NCI-H1105 treated with DMSO at 0.1 percent for 48 hours (cell line): ENCODE measurements around the gene EEF1AKMT3.
"Not testable (repeated sequence)": the region's sequence is repeated elsewhere in the genome, so short reads cannot be mapped to it uniquely, and the experiment has no call there.

Experiments
- DNase-seq: peaks from one replicate; lab custom pipeline; 2025; lab: John Stamatoyannopoulos, UW

EEF1AKMT3 gene

DNA sequence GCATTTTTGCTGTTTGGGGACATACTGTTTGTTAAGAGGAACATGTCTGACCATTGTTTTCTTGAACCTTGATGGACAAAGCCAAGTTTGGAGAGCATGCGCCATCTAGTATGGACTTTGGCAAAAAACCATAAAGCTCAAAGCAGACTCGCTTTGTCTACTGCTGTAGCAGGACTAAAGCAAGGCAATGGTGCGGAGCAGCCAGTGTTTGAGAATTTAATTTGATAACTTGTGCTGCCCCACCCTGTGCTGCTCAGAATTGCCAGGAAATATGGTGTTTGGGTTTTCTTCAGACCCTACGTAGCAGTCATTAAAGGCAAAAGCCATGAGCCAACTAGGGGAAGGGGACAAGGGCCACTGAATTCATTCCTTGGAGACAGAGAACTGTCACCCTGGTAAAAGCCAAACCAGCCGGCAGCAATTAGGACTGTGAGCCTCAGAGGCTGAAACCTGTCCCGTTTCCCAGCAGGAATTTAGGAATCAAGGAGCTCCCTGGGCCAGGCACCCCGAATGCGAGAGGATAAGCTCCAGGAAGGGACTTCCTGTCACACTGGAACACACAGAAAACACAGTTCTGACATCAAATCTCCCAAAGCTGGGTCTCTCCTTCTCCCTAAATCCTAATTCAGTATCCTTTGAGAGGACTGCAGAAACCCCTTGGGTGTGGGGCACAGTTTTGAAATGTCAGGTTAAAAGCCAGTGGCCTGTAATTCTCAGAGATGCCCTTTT lies 45.0 kb downstream of the EEF1AKMT3 start:
- no peak for DNase-seq

- not testable (repeated sequence) for DNase-seq
These were observed 45.5 kb downstream of the EEF1AKMT3 start for GRCh38 chr12:57817990-57818331.

DNA sequence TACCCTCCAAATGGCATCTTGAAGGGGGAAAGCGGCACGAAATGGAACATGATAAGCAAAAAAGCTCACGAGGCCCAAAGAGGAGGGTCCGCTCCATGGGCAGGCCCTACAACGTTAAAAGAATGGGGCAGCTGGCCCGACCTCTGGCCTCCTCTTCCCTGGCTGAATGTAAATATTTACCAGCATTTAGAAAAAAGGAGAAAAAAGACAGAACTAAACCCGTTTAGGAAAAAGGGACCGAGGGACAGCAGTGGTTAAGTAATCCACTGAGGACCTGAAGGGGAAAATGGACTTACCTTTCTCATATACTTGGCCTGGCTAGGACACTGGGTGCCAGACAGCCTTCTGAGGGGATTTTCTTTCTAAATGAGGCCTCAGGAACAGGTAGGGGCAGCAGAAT lies 47.7 kb downstream of the EEF1AKMT3 start:
- not testable (repeated sequence) for DNase-seq

- not testable (repeated sequence) for DNase-seq
These were observed 48.6 kb downstream of the EEF1AKMT3 start for GRCh38 chr12:57821015-57821414.

GRCh38 chr12:57821474-57822214 lies 49.2 kb downstream of the EEF1AKMT3 start:
- DNase-seq = no peak

DNA sequence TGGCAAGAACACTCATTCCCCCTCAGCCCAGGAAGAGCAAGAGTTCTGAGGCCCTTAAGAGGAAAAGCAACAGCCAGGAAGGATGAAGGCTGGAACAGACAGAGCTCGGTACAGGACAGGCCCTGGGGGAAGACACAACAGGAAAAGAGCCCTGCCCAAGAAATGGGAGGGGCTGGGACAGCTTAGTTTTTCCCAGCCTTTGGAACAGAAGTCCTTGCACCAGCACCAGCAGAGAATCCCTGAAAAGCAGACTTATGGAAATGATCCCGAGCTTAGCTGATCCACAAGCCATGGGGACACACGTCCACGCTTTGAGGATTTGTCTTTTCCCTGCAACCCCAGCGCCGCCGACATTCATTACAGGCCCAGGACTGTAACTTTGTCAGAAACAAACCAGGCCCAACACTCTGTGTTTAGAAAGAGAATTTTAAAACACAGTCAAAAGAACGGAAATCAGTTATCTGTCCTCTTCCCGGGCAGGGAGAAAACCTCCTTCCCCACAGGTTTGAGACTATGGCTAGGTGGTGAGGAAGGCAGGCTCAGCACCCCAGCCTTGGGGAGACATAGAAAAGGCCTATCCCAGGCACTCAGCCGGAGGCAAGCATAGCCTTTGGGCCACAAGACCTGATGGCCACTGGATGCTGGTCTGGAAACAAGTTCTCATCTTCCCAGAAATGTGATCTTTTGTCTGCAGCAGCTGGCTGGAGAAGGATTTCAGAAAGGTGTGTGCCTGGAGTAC lies 50.1 kb downstream of the EEF1AKMT3 start:
- no peak for DNase-seq

DNA sequence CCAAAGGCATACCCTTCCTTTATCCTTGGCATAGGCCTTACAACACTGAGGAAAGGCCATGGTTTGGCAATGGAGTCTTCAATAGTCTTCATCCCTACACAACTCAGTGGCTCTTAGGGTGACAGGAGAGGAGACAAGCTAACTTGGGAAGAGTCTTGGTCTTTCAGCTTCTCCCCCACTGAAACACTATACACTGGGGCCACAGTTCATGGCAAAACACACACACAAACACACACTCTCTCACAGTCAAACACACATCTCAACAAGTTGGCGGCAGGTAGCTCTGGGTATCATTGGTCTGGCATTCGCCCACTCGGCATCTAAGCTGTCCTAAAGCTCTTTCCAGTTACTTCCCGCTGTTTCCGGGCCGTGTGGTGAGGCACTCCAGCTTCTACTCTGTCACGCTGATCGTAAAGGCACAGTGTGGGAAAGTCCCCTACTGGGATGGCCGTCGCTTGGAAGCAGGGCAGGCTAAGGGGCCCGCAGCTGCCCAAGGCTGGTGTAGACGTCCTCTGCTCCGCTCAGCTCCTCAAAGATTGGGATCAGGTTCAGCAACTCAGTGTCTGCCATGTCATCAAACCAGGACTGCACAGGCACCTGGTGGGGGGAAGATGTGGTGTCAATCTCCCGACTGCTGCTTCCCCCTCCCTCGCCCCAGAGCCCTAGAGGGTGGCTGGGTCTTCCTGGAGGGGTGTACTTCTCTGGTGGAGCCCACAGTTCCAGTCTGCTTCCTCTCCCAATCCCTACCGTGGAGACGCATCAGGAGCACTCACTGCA lies 50.9 kb downstream of the EEF1AKMT3 start:
- DNase-seq = no peak

DNA sequence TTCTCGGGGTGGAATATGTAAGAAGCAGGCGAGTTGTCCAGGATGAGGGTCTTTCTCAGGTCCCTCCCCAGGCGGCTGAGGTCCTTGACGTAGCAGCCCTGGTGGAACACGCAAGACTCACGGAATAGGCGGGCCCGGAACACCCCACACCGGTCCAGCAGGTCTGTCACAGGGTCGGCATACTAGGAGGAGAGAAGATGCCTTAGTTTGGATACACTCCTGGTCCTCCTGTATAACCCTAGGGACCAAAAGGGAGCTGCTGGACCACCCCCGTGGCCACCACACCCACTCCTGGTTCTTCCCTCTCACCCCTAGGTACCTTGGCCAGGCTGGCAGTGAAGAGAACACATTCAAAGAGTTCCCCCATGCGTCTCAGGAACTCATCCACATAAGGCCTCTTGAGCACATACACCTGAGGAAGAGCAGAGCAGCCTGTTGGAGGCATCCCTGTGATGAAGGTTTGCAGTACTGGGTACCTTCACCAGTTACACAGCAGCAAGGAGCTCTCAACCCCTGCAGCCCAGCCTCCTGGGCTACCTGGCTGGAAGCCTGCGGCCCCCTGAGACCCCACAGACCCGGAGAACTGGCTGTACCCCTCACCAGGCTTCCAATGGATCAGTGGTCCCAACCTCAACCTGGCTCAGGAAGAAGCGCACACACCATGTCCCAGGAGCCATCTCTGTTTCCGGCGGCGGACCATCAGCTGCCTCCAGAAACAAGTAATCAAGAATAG lies 51.7 kb downstream of the EEF1AKMT3 start:
- DNase-seq = no peak

- no peak for DNase-seq
These were observed 53.0 kb downstream of the EEF1AKMT3 start for GRCh38 chr12:57825451-57825850.

GRCh38 chr12:57826400-57826799 lies 54.0 kb downstream of the EEF1AKMT3 start:
- no peak for DNase-seq

GRCh38 chr12:57826966-57827365 lies 54.6 kb downstream of the EEF1AKMT3 start:
- DNase-seq = no peak

DNA sequence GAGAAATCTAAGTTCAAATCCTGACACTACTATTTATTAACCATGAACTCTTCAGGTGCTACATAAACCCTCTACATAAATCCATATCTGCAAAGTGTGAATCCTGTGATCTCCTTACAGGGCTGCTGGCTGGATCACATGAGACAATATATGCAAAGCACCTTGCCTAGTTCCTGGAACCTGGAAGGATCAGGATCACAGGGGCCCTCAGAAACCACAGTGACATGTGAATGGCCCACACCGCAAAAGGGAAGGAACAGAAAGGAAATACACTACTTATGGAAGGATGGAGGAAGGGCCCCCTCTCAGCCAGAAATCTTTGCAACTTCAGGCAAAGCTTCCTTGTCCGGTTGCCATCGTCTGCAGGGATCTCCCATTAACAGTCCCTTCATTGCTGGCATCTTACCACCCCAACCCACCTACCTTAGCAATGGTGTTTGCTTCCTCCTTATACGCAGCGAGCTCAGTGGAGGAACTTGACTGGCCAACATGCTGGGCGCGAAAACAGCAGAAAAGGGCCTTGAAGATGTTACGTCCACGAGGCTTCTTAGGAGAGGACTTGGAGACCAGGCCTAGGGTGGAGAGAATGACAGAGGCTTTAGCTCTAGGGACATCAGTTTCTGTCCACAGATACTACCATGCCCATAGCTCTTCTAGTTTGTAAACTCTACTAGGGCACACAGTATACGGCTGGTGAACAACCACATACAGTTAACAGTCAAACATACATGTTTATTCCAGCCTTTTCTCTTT lies 56.8 kb downstream of the EEF1AKMT3 start:
- DNase-seq = no peak

GRCh38 chr12:57830393-57830792 lies 58.0 kb downstream of the EEF1AKMT3 start:
- DNase-seq = no peak
